GM19372 (cell line): ENCODE data around the gene NRXN3.

Experiments
- ATAC-seq: cut with Tn5 transposase; IDR thresholded peaks from one replicate; pipeline ENCODE4 v1.9.1; 2021; ENCODE audit warnings: mild to moderate bottlenecking, low read depth, moderate library complexity; ENCODE audit not compliant: unreplicated experiment

The NRXN3 gene

DNA sequence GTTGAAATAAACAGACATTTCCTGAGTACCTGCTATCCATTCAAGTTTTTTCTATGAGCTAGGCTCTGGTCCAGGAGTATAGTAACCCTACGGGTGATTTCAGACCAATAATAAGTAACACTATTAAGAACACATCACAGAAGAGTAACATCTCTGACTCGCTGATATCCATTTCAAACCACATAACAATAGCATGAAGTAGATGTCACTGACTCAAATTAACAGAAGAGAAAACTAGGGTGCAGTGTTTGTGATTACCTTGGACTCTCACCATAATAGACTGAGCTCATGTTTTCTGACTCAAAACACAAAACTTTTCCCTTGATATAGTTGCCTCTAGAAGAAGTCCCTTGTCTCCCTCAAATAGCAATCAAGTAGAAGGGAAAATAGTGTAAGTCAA, 1618.2 kb downstream of the NRXN3 start:
- no peak for ATAC-seq

DNA sequence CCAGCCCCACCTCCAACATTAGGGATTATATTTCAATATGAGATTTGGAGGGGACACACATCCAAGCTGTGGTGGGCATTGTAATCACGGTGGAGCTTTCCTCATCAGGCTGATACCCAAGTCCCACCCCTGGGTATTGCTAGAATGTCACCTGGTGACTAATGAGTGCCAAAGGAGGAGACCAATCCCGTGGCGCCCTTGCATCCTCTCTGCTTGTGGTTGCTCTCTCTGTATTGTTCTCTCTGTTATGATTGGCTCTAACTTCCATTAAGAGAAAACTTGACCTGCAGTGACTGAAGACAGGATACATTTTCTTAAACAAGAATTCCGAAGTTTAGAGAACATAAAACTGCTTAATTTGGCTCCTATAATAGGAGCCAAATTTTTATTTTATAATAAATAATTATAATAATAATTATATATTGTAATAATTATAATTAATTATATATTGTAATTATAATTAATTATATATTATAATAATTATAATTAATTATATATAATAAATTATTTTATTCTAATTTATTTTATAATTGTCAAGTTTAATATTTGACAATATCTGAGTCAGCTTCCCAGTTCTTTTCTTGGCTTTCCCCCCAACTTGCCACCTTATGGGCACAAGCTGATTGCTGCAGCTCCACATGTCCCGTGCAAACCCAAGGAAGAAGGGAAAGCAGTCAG, 1621.0 kb downstream of the NRXN3 start:
- no peak for ATAC-seq

DNA sequence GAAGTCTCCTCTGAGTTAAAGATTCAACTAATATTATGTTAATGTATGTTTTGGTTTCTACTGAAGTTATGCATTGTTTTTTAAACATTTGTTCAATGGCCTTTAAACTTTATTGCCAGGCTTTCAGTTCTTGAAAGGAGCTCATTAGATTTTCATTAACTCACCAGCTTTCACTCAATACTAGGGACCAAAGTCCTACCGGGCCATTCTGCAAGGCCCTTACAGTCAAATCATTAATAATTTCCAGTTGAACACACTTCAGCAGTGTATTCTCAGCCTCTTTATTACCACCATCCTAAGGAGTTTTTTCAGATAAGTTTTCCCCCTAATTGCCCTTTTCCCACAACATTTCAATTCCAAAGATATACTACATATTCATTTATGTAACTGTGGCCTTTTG, 1631.9 kb downstream of the NRXN3 start:
- ATAC-seq, result no peak

DNA sequence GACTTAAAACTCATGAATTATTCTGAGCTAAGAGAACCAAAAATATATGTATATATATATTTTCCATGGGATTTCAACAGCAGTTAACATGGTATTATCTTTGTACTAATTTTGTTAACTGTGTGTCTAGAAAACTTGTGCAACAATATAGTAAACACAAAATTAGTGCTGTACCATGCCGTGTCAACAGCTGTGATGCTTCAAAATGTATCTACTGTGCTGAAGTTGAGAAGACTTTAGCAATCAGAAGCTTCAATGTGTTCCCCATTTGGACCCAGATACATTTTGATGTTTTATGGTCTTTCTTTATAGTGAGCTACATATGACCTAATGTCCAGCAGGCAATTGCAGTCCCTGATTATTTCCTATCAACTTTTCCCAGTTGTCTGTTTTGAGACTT, 1635.5 kb downstream of the NRXN3 start:
- ATAC-seq, result no peak

DNA sequence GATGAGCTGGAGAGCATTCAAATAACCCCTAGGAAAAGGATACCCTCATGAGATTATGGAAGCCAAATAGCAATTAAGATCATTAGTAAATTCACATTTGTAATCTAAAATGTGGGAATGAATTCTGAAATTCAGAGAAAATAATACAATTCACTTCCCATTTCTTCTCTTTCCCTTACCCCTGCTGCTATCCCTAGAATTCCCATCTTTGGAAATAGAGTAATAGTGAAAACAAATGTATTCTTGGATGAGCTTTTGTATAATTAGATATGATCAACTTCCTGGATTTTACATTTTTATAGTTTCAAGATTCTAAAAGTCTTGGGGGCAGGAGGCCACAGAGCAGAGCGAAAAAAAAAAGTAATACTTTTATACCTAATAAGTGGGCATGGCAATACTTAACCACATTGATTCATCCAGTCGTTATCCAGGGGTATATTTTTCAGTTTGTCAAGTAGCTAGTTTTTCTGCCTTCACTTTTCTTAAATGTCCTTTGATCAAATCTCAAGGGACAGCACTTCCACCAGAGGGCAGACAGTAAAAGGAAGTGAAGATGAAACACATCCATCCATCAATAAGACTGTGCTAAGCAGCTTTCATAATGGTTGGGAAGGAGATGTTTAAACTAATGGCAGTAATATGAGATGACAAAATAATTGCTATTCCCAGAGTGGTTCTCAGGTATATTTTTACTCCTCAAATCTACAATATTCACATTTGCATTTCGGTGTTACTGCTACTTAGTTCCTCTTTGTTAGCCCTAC, 1639.9 kb downstream of the NRXN3 start:
- no peak for ATAC-seq

DNA sequence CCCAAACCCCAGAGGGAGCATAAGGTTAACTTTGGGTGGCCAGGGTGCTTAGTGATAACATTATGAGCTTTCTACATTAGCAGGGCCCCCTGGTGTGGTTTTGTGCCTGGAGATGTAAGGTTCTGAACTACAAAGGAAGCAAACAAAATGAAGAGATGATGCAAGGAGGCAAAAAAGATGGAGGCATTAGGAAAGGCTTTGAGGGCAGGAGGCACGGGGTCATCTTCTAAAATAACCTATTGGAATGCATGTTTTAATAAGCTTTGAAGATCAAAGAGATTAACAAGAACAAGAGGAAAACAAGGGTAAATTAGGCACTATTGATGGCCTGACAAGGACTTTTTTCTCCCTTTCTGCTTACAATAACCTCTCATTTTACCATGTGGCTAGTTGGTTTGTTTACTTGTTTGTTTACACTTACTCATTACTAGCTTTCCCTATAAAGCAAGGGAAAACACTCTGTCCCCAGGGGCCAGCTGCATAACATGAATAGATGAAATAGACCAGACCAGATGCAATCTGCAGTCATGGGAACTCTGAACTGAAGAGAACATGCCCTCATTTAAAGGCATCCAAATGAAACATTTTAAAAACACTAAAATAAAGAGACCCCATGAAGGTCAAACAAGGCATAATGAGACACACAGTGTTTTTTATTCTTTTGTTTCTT, 1650.8 kb downstream of the NRXN3 start:
- ATAC-seq, result no peak

DNA sequence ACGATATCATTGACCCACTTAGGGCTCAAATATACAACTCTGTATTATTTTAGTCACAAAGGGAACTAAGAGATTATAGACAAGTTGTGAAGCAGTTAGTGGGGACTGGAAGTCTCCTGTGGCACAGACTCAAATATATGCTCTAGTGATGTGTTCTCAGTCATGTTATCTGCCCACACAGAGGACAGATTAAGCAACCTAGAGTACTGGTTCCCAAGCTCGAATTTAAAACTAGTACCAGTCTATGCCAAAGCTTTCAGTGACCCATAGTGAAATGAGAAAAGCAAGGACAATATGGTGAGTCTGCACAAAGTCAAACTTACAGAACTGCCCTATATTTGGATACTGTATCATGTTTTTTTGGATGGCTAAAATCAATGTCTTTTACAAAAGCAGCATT, 1651.9 kb downstream of the NRXN3 start:
- ATAC-seq, result no peak

DNA sequence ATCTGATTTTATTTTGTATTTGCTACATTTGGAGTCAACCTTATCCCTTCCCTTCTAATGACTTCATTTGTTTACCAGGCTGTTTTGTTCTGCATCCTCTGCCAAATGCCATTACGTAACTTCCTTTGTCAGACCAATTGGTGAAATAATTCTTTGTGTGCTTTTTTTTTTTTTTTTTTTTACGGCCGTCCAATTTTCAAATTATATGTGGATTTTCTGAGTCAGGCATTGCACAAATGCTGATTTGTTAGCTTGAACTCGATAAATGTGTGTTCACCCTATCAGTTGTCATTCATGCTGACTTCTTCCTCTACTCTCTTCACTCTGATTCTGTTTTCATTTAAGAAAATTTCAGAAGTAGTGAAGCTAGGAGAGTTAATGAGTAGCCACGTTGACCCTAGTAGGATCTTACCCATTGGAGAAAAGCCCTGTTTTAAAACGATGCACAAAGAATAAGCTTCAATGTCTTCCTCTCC, 1654.9 kb downstream of the NRXN3 start:
- no peak for ATAC-seq

DNA sequence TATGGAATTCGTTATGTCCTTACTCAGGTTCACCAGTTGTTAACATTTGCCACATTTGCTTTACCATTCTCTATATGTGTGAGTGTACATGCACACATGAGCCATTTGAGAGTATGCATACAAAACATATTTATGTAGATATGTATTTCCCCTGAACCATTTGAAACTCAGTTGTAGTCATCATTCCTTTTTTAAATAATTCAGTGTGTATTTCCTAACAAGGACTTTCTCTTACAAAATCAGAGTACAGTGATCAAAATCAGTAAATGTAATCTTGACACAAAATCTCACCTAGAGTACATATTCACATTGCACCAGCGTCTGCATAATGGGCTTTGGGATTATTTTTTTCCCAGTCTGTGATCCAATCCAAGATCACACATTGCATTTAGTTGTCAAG, 1656.2 kb downstream of the NRXN3 start:
- ATAC-seq, result no peak

DNA sequence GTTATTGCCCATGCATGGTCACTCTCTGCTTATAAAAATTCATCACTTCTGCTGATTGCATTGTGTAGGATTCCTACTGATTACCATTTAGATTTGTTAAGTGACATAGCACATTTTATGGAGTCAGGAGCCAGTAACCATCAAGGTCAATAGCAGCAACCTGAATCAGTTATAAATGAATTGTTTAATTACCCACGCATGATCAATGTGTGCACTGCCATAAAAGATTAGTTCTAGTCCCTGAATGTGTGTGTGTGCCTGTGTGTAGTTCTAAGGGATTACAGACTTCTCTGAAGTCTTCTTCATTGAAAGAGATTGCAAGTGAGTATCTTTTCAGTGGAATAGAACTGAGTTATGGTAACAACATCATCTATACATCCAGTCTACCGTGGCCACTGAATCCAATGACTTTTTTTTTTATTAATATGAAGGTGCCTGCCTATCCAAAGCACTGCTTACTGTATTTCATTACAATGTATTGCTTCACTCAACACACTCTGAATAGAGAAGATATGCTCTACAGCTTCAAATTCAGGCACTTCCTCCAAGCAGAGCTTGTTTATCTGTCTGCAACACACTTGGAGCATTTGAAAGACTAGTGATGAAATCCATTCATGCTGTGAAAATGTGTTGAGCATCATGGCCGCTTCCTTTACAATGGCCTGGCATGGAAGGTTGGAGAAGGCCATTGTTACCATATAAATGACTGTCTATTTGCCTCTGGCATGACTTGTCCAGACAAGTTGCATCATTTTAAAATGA, 1659.4 kb downstream of the NRXN3 start:
- no peak for ATAC-seq

DNA sequence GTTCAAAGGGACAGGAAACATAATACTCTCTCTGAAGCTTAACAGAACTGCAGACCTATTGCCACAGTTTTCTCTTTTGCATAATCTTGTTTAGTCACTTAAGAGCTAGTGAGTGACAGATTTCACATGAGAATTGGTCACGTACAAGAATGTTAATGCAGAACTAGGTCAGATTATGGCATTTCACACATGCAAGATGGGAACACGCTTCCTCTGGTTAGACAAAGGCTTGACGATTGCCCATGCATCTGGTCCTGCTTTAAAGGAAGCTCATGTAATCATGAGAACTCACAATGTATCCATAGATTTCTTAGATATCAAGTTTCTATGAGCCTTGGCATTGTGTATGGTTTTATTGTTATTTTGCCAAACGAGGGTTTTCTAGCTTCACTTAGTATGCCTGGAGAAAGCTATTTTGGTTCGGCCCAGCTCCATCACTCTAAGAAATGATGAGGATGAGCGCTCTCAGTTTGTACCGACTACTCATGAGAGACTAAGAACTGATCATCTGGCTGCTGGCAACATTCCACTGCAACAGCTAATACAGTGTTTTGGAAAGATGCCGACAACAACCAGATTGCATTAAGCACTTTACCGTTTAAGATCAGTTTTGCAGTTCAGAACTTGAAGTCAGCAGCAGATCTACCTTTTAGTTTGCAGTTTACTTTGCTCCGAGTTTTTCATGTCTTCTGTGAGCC, 1661.2 kb downstream of the NRXN3 start:
- no peak for ATAC-seq

DNA sequence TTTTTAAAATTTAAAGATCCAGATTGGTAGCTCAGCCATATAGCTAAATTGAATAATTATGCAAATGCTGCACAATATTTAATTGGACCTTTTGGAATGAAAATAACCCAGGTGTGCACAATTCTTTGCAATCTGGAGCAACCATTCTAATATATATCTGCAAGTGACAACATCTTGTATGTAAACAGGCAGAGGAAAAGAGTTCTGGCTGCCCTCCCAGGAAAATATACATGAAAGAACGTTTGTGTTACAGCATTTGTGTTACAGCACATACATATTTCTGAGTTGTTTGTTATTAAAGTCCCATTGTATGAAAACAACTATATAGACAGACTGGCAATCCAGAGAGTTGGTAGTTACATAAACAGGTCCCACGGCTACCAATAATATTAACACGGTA, 1663.6 kb downstream of the NRXN3 start:
- no peak for ATAC-seq

DNA sequence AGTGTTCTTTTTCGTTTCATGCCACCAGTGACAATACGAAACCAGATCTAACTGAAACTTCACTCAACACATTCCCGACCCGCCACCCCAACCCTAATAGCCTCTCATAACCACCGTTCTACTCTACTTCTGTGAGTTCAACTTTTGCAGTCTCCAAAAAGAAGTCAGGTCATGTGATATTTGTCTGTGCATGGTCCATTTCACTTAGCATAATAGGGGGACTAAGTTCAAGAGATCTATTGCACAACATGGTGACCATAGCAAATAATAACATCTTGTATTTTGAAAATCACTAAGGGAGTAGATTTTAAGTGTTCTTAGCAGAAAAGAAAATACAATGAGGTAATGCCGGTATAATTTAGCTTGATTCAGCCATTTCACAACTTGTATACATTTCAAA, 1664.7 kb downstream of the NRXN3 start:
- no peak for ATAC-seq

DNA sequence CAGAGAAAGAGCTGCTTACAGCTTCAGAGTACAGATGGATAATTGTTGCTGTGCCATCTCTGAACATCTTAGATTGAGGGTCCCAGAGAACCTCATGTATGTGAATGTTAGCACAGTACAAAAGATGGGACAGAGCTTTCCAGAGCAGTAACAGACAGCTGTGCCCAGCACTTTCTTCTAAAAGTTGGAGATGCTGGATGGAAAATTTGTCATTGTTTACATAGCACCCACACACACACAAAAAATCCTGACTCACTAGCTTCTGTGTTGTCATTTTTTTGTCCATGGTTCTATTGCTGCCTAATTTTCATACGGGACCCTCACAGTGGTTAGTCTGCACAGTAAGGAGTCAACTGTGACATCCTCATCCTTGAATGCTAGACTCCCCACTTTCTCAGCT, 1666.4 kb downstream of the NRXN3 start:
- no peak for ATAC-seq

DNA sequence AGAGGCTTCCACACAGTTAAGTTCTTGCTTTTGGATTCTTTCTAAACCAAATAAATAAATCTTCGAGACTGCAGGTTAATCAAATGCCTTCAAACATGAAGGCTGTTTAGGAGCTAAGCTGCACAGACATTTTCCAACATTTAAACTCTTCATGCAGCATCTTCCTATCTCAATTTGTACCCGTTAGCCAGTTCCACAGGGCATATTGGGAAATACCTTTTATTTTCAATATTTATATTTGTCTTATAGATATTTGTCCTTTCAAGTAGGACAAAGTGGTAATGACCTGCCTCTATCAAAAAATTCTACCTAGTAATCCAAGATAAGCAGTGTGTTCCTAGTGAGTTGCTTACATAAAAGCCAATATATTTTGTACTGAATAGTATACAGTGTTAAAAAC, 1667.5 kb downstream of the NRXN3 start:
- no peak for ATAC-seq

DNA sequence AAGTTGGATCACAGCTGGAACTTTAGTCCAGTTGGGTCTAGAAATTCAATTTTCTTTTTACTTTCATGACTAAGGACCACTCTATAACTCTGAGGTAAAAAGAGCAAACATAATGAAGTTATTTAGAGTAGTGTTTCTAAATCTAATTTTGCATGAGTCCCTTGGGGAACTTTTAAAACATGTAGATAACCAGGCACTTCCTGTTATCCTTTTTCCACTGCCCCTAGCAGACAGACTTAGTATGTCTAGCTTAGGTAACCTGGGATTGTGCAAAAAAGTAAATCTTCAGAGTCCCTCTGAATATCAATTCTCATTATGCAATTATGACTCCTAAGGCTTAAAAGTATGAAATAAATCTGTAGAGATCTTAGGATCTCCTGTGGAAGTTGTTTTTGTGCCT, 1669.9 kb downstream of the NRXN3 start:
- ATAC-seq, result no peak

DNA sequence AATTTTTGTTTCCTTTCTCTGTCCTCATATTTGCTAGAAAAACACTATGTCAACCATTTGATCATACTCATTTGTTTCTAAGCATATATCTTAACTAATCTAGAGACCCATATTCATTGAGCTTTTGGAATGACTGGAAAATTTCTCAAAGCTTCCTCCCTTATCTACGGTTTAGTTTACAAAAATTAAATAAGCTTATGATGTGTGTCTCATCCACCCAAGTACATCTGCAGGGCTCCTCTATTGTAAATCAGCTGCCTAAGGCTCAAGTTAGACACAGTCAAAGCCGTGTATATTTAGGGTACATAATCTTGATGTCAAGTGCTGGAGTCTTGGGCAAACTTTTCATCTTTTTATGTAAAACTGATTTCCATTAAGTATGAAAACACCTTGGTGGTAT, 1670.7 kb downstream of the NRXN3 start:
- no peak for ATAC-seq

DNA sequence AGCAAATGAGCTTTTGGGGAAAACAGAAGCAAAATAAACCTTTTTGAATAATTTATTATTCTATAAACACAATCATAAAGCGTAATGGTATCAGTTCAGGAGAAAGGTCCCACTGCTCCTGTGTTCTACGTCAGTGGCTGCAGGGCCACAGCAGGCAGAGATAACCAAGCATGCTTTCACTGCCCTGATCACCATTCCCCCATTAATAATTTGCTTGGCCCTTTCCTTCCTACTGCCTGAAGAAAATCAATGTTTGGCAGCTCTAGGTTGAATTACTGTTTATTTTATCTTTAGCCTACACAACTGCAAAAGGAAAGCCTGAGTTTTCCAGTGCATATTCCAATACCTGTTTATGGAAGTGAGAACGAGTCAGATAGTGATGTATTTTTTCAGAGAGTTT, 1671.3 kb downstream of the NRXN3 start:
- no peak for ATAC-seq

DNA sequence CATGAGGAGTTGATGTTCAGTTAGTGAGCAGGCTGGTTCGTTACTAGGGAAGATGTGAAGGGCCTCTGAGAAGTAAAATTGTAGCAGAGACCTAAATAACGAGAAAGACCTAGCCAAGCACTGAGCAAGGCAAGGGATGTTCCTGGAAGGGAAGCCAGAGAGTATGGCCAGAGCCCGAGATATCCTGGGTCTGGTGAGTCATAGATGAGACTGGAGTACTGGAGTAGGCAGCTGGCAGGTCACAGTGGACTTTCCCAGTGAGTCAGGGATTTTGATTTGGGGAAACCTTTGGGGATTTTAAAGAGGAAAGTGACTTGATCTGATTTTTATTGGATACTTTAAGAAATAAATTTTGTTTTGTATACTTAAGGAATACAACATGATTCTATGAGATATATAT, 1672.1 kb downstream of the NRXN3 start:
- ATAC-seq, result no peak

DNA sequence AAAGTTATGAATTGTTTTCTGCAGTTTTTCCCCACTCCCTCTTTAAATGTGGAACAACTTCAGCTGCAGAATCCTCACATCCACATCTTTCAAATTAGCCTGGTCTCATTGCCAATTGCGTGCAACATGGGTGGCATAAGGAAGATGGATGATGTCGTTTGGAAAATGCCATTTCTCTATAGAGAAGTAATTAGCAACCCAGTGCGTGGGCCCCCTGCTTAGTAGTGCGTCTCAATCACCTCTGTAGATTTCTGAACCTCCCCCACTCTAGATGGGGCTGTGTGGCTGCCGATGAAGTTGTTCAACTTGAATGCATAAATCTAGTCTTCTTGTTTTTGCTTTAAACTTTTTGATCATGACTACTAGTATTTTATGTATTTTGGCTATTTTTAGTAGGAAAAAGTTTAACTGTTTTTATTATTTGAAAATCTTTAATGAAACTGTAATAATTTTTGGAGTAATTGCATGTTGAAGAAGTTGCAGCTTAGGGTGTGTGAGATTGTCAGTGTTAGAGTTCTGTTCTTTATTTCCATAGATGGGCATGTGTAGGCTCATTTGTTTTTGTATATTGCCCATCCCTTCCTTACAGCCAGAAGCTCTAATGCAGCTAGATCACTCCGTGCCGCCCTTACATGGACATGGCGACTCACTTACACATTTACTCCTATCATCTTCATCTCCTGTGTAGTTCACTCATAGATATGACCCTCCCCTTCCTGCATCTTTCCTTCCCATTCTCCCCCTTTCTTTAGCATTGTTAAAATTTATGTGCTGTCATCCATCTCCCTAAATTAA, 1683.0 kb downstream of the NRXN3 start:
- ATAC-seq, result no peak
